Endothelial cell of umbilical vein (primary cell): ENCODE measurements around the gene HOXA1. TPM values are rescaled to one million over a fixed set of nuclear protein-coding genes. Genes with fewer than 3 reads are reported as not detected.

Experiments used
- BruUV-seq: library from RNA; stranded (reverse); fragments of 400-500 nt; replicated peaks from 2 replicates; lab custom pipeline; 2021; lab: Mats Ljungman, UMichigan
- CTCF ChIA-PET: fragments of 300-600, 350-600 bp; sonication (Branson Sonifier 250); formaldehyde crosslinking; loops from one replicate; lab custom pipeline; 2021; ENCODE audit warnings: antibody characterized with exemption, inconsistent platforms; lab: Charles Lee
- POLR2A ChIA-PET: fragments of 300-600, 350-600 bp; sonication (Branson Sonifier 250); formaldehyde crosslinking; loops from one replicate; lab custom pipeline; 2021; ENCODE audit warnings: antibody characterized with exemption, inconsistent platforms; lab: Charles Lee
- DNase-seq: peaks from one replicate; pipeline ENCODE4 v3.0.0-alpha.2; 2011; ENCODE audit warnings: low read depth, low spot score
- FAIRE-seq: peaks from 2 replicates; lab custom pipeline; 2011; peaks lifted over from hg19 to GRCh38; lab: Jason Lieb, UNC
- H2AFZ ChIP-seq: 2 replicates; pipeline ENCODE4 v1.6.0; 2012; ENCODE audit warnings: low read depth, low read length, control low read depth, inconsistent platforms
- H3K27ac ChIP-seq: 2 replicates; pipeline ENCODE4 v1.5.1; 2011; ENCODE audit warnings: low read depth, mild to moderate bottlenecking, control low read depth, low read length, moderate library complexity; ENCODE audit not compliant: insufficient read depth
- H3K27me3 ChIP-seq, 2 experiments: 2 replicates each; pipeline versions ENCODE4 v1.6.0 to v1.6.1; 2011; ENCODE audit warnings: low read length in 2 of 2, mixed read lengths in 1 of 2; ENCODE audit not compliant: control insufficient read depth in 2 of 2, insufficient read depth in 2 of 2
- H3K36me3 ChIP-seq, 2 experiments: 2 replicates in 1 of 2; 3 replicates in 1 of 2; pipeline ENCODE4 v1.5.1; 2011; ENCODE audit warnings: low read length in 2 of 2, mild to moderate bottlenecking in 1 of 2, moderate library complexity in 1 of 2; ENCODE audit not compliant: control insufficient read depth in 2 of 2, insufficient read depth in 2 of 2; ENCODE audit errors: extremely low read depth in 1 of 2
- H3K4me1 ChIP-seq: 3 replicates; pipeline ENCODE4 v1.5.1; 2011; ENCODE audit warnings: mild to moderate bottlenecking, low read length; ENCODE audit not compliant: control insufficient read depth, insufficient read depth; ENCODE audit errors: extremely low read depth
- H3K4me2 ChIP-seq: 2 replicates; pipeline ENCODE4 v1.6.1; 2011; ENCODE audit warnings: low read length, control low read depth, mixed read lengths; ENCODE audit not compliant: insufficient read depth
- H3K4me3 ChIP-seq, 3 experiments: fragments of 200-600 bp in 1 of 3; sonication (generic), shearing (Covaris generic) in 1 of 3; replicated peaks in 1 of 3; 2 replicates each; pipeline ENCODE4 v1.5.1; 2011 to 2016; ENCODE audit warnings: control low read depth in 3 of 3, low read length in 3 of 3, mild to moderate bottlenecking in 2 of 3, inconsistent platforms in 1 of 3, low read depth in 1 of 3, moderate library complexity in 1 of 3; ENCODE audit not compliant: insufficient read depth in 1 of 3
- H3K79me2 ChIP-seq: 2 replicates; pipeline ENCODE4 v1.6.0; 2012; ENCODE audit warnings: low read length, inconsistent platforms; ENCODE audit not compliant: control insufficient read depth, insufficient read depth
- H3K9ac ChIP-seq: replicated peaks from 2 replicates; pipeline ENCODE3; 2011; ENCODE audit warnings: low read length, control low read depth; ENCODE audit not compliant: insufficient read depth; ENCODE audit errors: extremely low read depth
- H3K9me1 ChIP-seq: replicated peaks from 3 replicates; pipeline ENCODE4 v1.6.0; 2011; ENCODE audit warnings: mild to moderate bottlenecking, low read length; ENCODE audit not compliant: control insufficient read depth, insufficient read depth; ENCODE audit errors: extremely low read depth
- H3K9me3 ChIP-seq: replicated peaks from 2 replicates; pipeline ENCODE4 v1.5.1; 2012; ENCODE audit warnings: low read length, inconsistent platforms; ENCODE audit not compliant: control insufficient read depth, insufficient read depth
- H4K20me1 ChIP-seq: replicated peaks from 2 replicates; pipeline ENCODE3; 2011; ENCODE audit warnings: mild to moderate bottlenecking, low read length; ENCODE audit not compliant: control insufficient read depth, insufficient read depth; ENCODE audit errors: extremely low read depth
- EZH2 ChIP-seq: IDR thresholded peaks from 2 replicates; pipeline ENCODE4 v1.6.1; 2012; ENCODE audit warnings: borderline replicate concordance, low read depth, mild to moderate bottlenecking, moderate library complexity, low read length, inconsistent platforms; ENCODE audit not compliant: severe bottlenecking
- JUN ChIP-seq: IDR thresholded peaks from 2 replicates; pipeline ENCODE4 v1.6.1; 2011; ENCODE audit warnings: borderline replicate concordance, low read depth; ENCODE audit not compliant: insufficient read length, insufficient read depth
- MYC ChIP-seq: IDR thresholded peaks from one replicate; pipeline ENCODE4 v1.6.1; 2011; ENCODE audit warnings: mild to moderate bottlenecking, low read depth, low read length
- POLR2A ChIP-seq: IDR thresholded peaks from 2 replicates; pipeline ENCODE4 v1.6.1; 2012; ENCODE audit warnings: low read depth, mild to moderate bottlenecking, control low read depth, low read length
- POLR2AphosphoS5 ChIP-seq: IDR thresholded peaks from 2 replicates; pipeline ENCODE4 v1.6.1; 2012; ENCODE audit warnings: low read depth, mild to moderate bottlenecking, control low read depth, low read length, moderate library complexity; ENCODE audit not compliant: insufficient read depth
- dilution Hi-C: fragments of 300-500 bp; cut with MboI; formaldehyde crosslinking; loops from one replicate; pipeline ENCODE4 v1.15.0; 2019; ENCODE audit warnings: low sequenced_read_pairs; ENCODE audit not compliant: extremely low pct_ligation_motif_present
- intact Hi-C: fragments of 100-400 bp; cut with micrococcal nuclease; formaldehyde crosslinking; loops from one replicate; pipeline ENCODE4 v1.10.0; 2022
- polyA plus RNA-seq, 4 experiments: library from polyadenylated mRNA; depleted of rRNA in 3 of 4; stranded (reverse) in 3 of 4; unstranded in 1 of 4; fragments of >200 nt; gene quantifications; 2 replicates each; pipeline versions ENCODE4 v1.2.1 to v1.2.3, GENCODE V29; 2011 to 2012; ENCODE audit warnings: missing spikeins in 1 of 4
- total RNA-seq: library from RNA; stranded (reverse); gene quantifications from 2 replicates; pipeline ENCODE4 v1.2.3, GENCODE V29; 2021

Gene HOXA1
- total and polyA plus RNA-seq, 2 donors (not counting 3 experiments of a cell fraction or from before 2014, with no cell fraction given): 1.2 to 2.4 TPM

DNA sequence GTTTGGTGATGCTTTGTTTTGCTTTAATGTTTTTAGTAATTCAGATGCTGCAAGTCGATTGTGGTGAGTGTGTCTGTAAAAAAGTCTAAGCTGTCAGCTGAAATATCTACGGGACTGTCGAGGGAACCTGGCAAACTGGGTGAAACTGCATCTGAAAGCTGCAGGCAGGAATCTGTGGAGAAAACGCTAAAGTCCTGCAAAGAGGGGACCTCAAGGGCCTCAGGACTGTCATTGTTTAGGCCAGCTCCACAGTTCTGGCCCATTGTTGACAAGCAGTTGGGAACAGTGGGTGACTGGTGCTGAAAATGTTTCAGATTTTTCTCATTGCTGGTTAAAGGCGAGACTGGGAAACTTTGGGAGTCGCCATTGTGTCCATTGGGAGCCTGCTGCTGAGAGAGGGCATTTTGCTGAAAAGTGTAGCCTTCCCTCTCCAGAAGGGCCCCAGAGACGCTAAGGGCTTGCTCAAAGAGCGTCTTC lies 4.9 kb upstream of the HOXA1 start:
- intact Hi-C loops (loop anchor here (1.0 to 5.0 kb wide), 2 partner anchors 18 to 728 kb away; no protein-coding TSS in a partner anchor), dilution Hi-C loops (no loop called here)
- H3K79me2 ChIP-seq: peaks cover 94% of the 10 kb centered on the region
- no peaks in the 10 kb centered on the region for H3K27me3 ChIP-seq
- TF ChIP-seq MYC: no peak
- TF ChIP-seq POLR2A: peak; percentile 36
- TF ChIP-seq EZH2: no peak
- no peak for TF ChIP-seq JUN
- TF ChIP-seq POLR2AphosphoS5: peak; percentile 19
- no peaks in the 10 kb centered on the region for H3K9me1 ChIP-seq
- peak; percentile 35 for FAIRE-seq
- peak overlapping the region; percentile 93 for H3K27ac ChIP-seq
- H3K36me3 ChIP-seq: peaks cover 0 to 3% of the 10 kb centered on the region in 2 experiments
- H3K9ac ChIP-seq: peak overlapping the region; percentile 71
- H3K4me3 ChIP-seq: peak overlapping the region; percentile 35 to 92 (median 45)
- no TSS peak for BruUV-seq
- H4K20me1 ChIP-seq: no peaks in the 10 kb centered on the region
- peaks cover 74% of the 10 kb centered on the region for H3K4me1 ChIP-seq
- no peak overlapping the region for H2AFZ ChIP-seq
- CTCF ChIA-PET: interaction anchor here (1.0 to 9.6 kb wide), 9 partner anchors 15 to 732 kb away, joined by 3 to 124 read pairs (median 4); partner anchors contain the start of gene HOXA5
- H3K9me3 ChIP-seq: no peaks in the 10 kb centered on the region
- POLR2A ChIA-PET: interaction anchor here (0.8 kb wide), 1 partner anchor 71 kb away, joined by 4 read pairs; no protein-coding TSS in a partner anchor
- DNase-seq: peak; percentile 73
- peak overlapping the region; percentile 74 for H3K4me2 ChIP-seq
